Esophagus muscularis mucosa (tissue), 4 donors: ENCODE data around the gene PLAAT3. TPM values are rescaled to one million over a fixed set of nuclear protein-coding genes. Genes with fewer than 3 reads are reported as not detected.
"Not testable (repeated sequence)": the region's sequence is repeated elsewhere in the genome, so short reads cannot be mapped to it uniquely, and the experiment has no call there.

Experiments used
- DNase-seq: peaks from one replicate; pipeline ENCODE4 v3.0.0-alpha.2; 2017; ENCODE audit errors: extremely low spot score
- H3K27ac ChIP-seq, 4 donors: fragments of 200-600 bp; sonication (generic); replicated peaks in 1 of 4; 1 replicate in 3 of 4; 2 replicates in 1 of 4; pipeline ENCODE4 v1.5.1; 2016 to 2019; ENCODE audit warnings: mild to moderate bottlenecking in 1 of 4
- H3K27me3 ChIP-seq, 4 donors: fragments of 200-600 bp; sonication (generic); one replicate each; pipeline versions ENCODE4 v1.5.1 to v1.6.0; 2016 to 2019
- H3K36me3 ChIP-seq, 4 donors: fragments of 200-600 bp; sonication (generic); one replicate each; pipeline ENCODE4 v1.5.1; 2016 to 2019
- H3K4me1 ChIP-seq, 4 donors: fragments of 200-600 bp; sonication (generic); one replicate each; pipeline ENCODE4 v1.5.1; 2016 to 2019
- H3K4me3 ChIP-seq, 4 donors: fragments of 200-600 bp; sonication (generic); 1 replicate in 2 of 4; 2 replicates in 2 of 4; pipeline ENCODE4 v1.5.1; 2016 to 2019; ENCODE audit warnings: mild to moderate bottlenecking in 4 of 4, moderate library complexity in 1 of 4
- H3K9me3 ChIP-seq, 4 donors: fragments of 200-600 bp; sonication (generic); 1 replicate in 3 of 4; 2 replicates in 1 of 4; pipeline ENCODE4 v1.5.1; 2016 to 2019
- CTCF ChIP-seq, 3 experiments: fragments of 200-600 bp in 2 of 3; fragments of 450-650 bp in 1 of 3; sonication (generic) in 2 of 3; IDR thresholded peaks; one replicate each; pipeline ENCODE4 v1.5.1; 2017 to 2019; ENCODE audit warnings: antibody characterized with exemption in 3 of 3, mild to moderate bottlenecking in 2 of 3, moderate library complexity in 1 of 3
- EP300 ChIP-seq: sonication (generic); formaldehyde crosslinking; IDR thresholded peaks from one replicate; pipeline ENCODE4 v1.6.1; 2017; ENCODE audit warnings: antibody characterized with exemption
- POLR2A ChIP-seq: fragments of 450-650 bp; IDR thresholded peaks from one replicate; pipeline ENCODE4 v1.6.1; 2017; ENCODE audit warnings: antibody characterized with exemption, moderate library complexity, mild to moderate bottlenecking, low read depth
- POLR2AphosphoS5 ChIP-seq, 2 donors: sonication (generic); formaldehyde crosslinking; IDR thresholded peaks; one replicate each; pipeline ENCODE4 v1.6.1; 2017; ENCODE audit warnings: antibody characterized with exemption in 2 of 2
- WGBS: methylation state at CpG from one replicate; pipeline ENCODE4 v1.1.5; 2018; 5-methylcytosine and 5-hydroxymethylcytosine counted together
- intact Hi-C: fragments of 100-400 bp; cut with DNase I; formaldehyde crosslinking; loops from one replicate; pipeline ENCODE4 v1.15.1; 2023
- total RNA-seq, 4 donors: library from RNA; depleted of rRNA; stranded (reverse); fragments of >200 nt; gene quantifications; one replicate each; pipeline versions ENCODE4 v1.1.0 to v1.2.1, GENCODE V29; 2016

PLAAT3 gene
- total RNA-seq, 4 donors from 2014 or later = 40.3 to 74.8 (median 54.4) TPM

DNA sequence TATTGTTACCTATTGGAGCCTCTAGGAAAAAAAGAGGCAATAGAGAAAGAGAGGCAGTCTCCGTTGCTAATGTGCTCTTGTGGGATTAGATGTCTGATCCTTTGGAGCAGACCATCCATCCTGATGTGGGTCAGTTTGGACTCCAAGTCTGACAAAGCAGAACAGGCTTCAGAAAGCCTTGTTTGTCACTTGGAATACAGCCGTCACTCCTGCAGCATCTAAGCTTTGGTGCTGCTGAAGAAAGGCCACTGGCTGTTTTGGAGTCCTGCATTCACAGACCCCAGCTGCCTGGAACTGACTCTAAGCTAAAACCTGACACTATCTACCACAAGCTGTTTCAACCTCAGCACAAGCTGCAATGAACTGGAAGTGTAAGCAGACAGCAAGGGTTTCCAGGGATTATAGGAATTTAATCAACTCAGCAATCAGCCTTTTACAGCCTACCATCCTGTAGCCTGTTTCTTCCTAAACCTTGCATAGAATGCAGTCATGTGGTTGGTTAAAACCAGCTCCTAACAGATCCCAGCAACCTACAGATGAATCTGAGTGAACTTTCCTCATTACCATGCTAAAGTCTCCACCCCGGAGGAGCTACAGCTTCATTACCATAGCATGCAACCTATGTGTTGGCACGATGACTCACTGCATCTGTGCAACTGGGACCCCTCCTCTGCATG lies 81.3 kb downstream of the PLAAT3 start:
- intact Hi-C loops = loop anchor here (2.0 kb wide), 1 partner anchor 36 kb away; no protein-coding TSS in a partner anchor
- Histone ChIP-seq H3K4me3 (no peak overlapping the region), H3K36me3 (no peaks in the 10 kb centered on the region), H3K27ac (no peak overlapping the region), H3K4me1 (peaks cover 22 to 29% (median 25%) of the 10 kb centered on the region in 4 donors), H3K9me3 (no peaks in the 10 kb centered on the region), H3K27me3 (no peaks in the 10 kb centered on the region)
- 73% methylated on average over 4 of the region's 4 CpGs for WGBS
- DNase-seq = no peak
- TF ChIP-seq POLR2A (no peak), EP300 (no peak), POLR2AphosphoS5 (IDR thresholded peaks at IDR 0.05) (no peak), CTCF (IDR thresholded peaks at IDR 0.05) (no peak)

DNA sequence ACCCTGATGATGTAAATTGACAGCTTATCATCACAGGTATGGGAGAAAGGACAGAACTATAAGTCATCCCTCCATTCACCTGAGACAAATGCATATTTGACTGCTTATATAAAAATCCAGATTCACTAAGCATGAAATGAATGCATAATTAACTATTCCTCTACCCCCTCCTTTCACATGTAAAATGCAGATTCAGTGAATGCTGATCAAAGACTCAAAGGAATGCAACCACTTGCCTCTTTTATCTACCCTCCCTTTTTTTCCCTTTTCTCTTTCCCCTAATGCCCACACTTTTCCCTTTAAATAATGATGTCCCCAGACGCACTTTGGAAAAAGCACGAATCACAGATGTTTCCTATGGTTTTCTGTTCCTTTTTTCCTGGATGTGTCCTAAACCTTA lies 82.1 kb downstream of the PLAAT3 start:
- no peaks in the 10 kb centered on the region for H3K9me3 ChIP-seq
- 84% methylated on average over 2 of the region's 2 CpGs for WGBS
- intact Hi-C loops = loop anchor here (2.0 kb wide), 1 partner anchor 35 kb away; no protein-coding TSS in a partner anchor

GRCh38 chr11:63531074-63531792 lies 83.0 kb downstream of the PLAAT3 start:
- intact Hi-C loops, H3K9me3 ChIP-seq, H3K36me3 ChIP-seq, H3K4me3 ChIP-seq, H3K27ac ChIP-seq, H3K27me3 ChIP-seq, DNase-seq: not testable (repeated sequence)
- peaks cover 5 to 12% (median 10%) of the 10 kb centered on the region in 4 donors for H3K4me1 ChIP-seq
- WGBS = 69% methylated on average over 4 of the region's 6 CpGs

More for the DNA sequence above, 82.1 kb downstream of the PLAAT3 start:
- Histone ChIP-seq H3K36me3 (no peaks in the 10 kb centered on the region), H3K27me3 (no peaks in the 10 kb centered on the region), H3K27ac (no peak overlapping the region), H3K4me1 (peaks cover 14 to 21% (median 17%) of the 10 kb centered on the region in 4 donors), H3K4me3 (no peak overlapping the region)
- TF ChIP-seq EP300 = no peak
- TF ChIP-seq CTCF (IDR thresholded peaks at IDR 0.05) = no peak
- TF ChIP-seq POLR2AphosphoS5 (IDR thresholded peaks at IDR 0.05) = no peak
- no peak for TF ChIP-seq POLR2A
- no peak for DNase-seq

- H3K9me3 ChIP-seq = no peaks in the 10 kb centered on the region
- WGBS = 92% methylated on average over 2 of the region's 2 CpGs
- peaks cover 0 to 7% (median 6%) of the 10 kb centered on the region in 4 donors for H3K4me1 ChIP-seq
- intact Hi-C loops = no loop called here
- no peak overlapping the region for H3K27ac ChIP-seq
- no peak for TF ChIP-seq EP300
- no peak for TF ChIP-seq POLR2A
- no peak for TF ChIP-seq CTCF (IDR thresholded peaks at IDR 0.05)
- no peak for TF ChIP-seq POLR2AphosphoS5 (IDR thresholded peaks at IDR 0.05)
- no peak overlapping the region for H3K4me3 ChIP-seq
- DNase-seq = no peak
- H3K36me3 ChIP-seq = no peaks in the 10 kb centered on the region
- H3K27me3 ChIP-seq = no peaks in the 10 kb centered on the region
Measured at GRCh38 chr11:63530021-63530420, 84.2 kb downstream of the PLAAT3 start.

DNA sequence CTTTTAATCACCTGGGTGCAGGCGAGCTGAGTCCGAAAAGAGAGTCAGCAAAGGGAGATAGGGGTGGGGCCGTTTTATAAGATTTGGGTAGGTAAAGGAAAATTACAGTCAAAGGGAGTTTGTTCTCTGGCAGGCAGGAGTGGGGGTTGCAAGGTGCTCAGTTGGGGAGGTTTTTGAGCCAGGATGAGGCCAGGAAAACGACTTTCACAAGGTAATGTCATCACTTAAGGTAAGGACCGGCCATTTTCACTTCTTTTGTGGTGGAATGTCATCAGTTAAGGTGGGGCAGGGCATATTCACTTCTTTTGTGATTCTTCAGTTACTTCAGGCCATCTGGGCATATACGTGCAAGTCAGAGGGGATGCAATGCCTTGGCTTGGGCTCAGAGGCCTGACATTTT lies 84.9 kb downstream of the PLAAT3 start:
- WGBS = 76% methylated on average over 6 of the region's 6 CpGs
- H3K4me3 ChIP-seq, DNase-seq, intact Hi-C loops, H3K27ac ChIP-seq, H3K9me3 ChIP-seq, H3K27me3 ChIP-seq, H3K36me3 ChIP-seq, H3K4me1 ChIP-seq: not testable (repeated sequence)

- H3K36me3 ChIP-seq, DNase-seq, H3K4me3 ChIP-seq, H3K9me3 ChIP-seq, intact Hi-C loops, H3K27ac ChIP-seq, H3K4me1 ChIP-seq, H3K27me3 ChIP-seq: not testable (repeated sequence)
- WGBS = 71% methylated on average over 1 of the region's 3 CpGs
Measured at GRCh38 chr11:63528729-63529278, 85.4 kb downstream of the PLAAT3 start.

DNA sequence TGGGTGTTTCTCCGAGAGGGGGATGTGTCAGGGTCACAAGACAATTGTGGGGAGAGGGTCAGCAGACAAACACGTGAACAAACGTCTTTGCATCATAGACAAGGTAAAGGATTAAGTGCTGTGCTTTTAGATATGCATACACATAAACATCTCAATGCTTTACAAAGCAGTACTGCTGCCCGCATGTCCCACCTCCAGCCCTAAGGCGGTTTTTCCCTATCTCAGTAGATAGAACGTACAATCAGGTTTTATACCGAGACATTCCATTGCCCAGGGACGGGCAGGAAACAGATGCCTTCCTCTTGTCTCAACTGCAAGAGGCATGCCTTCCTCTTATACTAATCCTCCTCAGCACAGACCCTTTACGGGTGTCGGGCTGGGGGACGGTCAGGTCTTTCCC lies 86.1 kb downstream of the PLAAT3 start:
- H3K27me3 ChIP-seq, H3K27ac ChIP-seq, DNase-seq, H3K36me3 ChIP-seq, H3K4me3 ChIP-seq, H3K9me3 ChIP-seq, H3K4me1 ChIP-seq, intact Hi-C loops: not testable (repeated sequence)
- WGBS = 58% methylated on average over 7 of the region's 11 CpGs
